ENCODE data around the gene NEBL. TPM values are rescaled to one million over a fixed set of nuclear protein-coding genes. Genes with fewer than 3 reads are reported as not detected.

Gene NEBL
- total RNA-seq, 1 donor from 2014 or later: 0.74 TPM

DNA sequence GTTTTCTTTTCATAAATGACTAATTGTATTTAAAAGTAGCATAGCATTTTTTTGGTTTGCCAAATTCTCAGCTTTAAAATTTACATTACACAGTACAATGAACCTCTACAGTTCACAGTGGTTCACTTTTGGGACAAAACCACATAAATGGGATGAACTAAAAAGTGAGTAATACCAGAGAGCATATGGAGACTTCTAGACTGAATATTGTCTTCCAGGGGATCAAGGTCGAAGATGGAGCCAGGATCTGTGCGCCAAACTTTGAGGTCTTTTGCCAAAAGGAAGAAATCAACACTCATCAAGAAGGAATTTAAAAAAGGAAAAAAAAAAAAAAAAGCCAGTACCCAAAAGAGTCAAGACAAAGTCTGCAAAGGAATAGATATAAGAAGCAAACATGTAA is 87.5 kb downstream of the NEBL start:
- H3K9me3 Mint-ChIP-seq (ENCODE audit: unreplicated experiment): no peaks in the 10 kb centered on the region

DNA sequence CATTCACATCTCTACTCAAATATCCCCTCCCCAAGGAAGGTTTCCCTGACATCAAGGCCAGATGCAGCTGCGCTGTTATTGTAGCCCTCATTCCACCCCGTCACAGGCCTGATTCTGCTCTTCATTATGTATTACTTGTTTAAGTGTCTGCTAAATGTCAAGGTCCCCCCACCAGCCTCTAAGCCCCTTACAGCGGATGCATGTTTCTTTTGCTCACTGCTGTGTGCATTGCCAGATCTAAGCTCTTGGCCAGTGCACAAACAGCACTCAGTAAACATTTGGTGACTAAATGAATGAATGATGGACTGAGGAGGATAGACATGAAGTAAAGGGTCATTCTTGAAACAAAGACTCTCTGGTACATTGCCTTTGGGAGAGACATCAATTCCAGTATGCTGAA is 90.6 kb downstream of the NEBL start:
- Mint-ChIP-seq H3K4me3 (ENCODE audit: unreplicated experiment) (no peak overlapping the region), H3K27ac (ENCODE audit: unreplicated experiment) (no peak overlapping the region), H3K4me1 (ENCODE audit: low read depth, unreplicated experiment) (peaks cover 5% of the 10 kb centered on the region), H3K36me3 (ENCODE audit: unreplicated experiment) (no peaks in the 10 kb centered on the region), H3K27me3 (ENCODE audit: unreplicated experiment) (no peaks in the 10 kb centered on the region), H3K9me3 (ENCODE audit: unreplicated experiment) (no peaks in the 10 kb centered on the region)
- no peak for DNase-seq
- no peak for TF ChIP-seq CTCF (IDR thresholded peaks at IDR 0.05; ENCODE audit: partially characterized antibody, unreplicated experiment)

More for the DNA sequence above, 87.5 kb downstream of the NEBL start:
- no peak overlapping the region for H3K4me3 Mint-ChIP-seq (ENCODE audit: unreplicated experiment)
- DNase-seq: no peak
- H3K27ac Mint-ChIP-seq (ENCODE audit: unreplicated experiment): no peak overlapping the region
- no peak for TF ChIP-seq CTCF (IDR thresholded peaks at IDR 0.05; ENCODE audit: partially characterized antibody, unreplicated experiment)
- no peaks in the 10 kb centered on the region for H3K27me3 Mint-ChIP-seq (ENCODE audit: unreplicated experiment)
- peaks cover 5% of the 10 kb centered on the region for H3K4me1 Mint-ChIP-seq (ENCODE audit: low read depth, unreplicated experiment)
- H3K36me3 Mint-ChIP-seq (ENCODE audit: unreplicated experiment): no peaks in the 10 kb centered on the region

GRCh38 chr10:20797290-20797689 is 99.8 kb downstream of the NEBL start:
- Mint-ChIP-seq H3K27me3 (ENCODE audit: unreplicated experiment) (no peaks in the 10 kb centered on the region), H3K9me3 (ENCODE audit: unreplicated experiment) (no peaks in the 10 kb centered on the region), H3K36me3 (ENCODE audit: unreplicated experiment) (no peaks in the 10 kb centered on the region), H3K4me1 (ENCODE audit: low read depth, unreplicated experiment) (no peaks in the 10 kb centered on the region), H3K4me3 (ENCODE audit: unreplicated experiment) (no peak overlapping the region), H3K27ac (ENCODE audit: unreplicated experiment) (no peak overlapping the region)
- no peak for DNase-seq
- no peak for TF ChIP-seq CTCF (IDR thresholded peaks at IDR 0.05; ENCODE audit: partially characterized antibody, unreplicated experiment)

- Mint-ChIP-seq H3K36me3 (ENCODE audit: unreplicated experiment) (no peaks in the 10 kb centered on the region), H3K27ac (ENCODE audit: unreplicated experiment) (no peak overlapping the region), H3K4me3 (ENCODE audit: unreplicated experiment) (no peak overlapping the region), H3K9me3 (ENCODE audit: unreplicated experiment) (no peaks in the 10 kb centered on the region), H3K4me1 (ENCODE audit: low read depth, unreplicated experiment) (no peaks in the 10 kb centered on the region), H3K27me3 (ENCODE audit: unreplicated experiment) (no peaks in the 10 kb centered on the region)
- DNase-seq: no peak
- TF ChIP-seq CTCF (IDR thresholded peaks at IDR 0.05; ENCODE audit: partially characterized antibody, unreplicated experiment): no peak
Measured at GRCh38 chr10:20795391-20795790, 101.7 kb downstream of the NEBL start.

DNA sequence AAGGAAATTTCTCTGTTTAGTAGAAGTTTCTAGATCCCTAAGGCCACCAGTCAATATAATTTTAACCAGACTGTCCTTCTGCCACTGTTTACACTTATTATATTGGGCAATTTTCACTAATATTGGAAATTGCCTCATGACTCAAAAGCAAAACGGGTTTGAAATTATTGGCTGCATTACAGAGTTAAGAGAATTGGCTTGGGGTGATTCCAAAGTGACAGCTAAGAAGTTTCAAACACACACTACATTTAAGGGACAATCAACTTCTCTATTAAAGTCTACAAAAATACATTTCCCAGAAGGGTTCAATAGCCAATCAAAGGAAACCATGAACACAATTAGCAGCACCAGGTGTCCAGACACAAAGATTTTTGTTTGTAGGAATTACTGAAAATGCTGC is 111.9 kb downstream of the NEBL start:
- Mint-ChIP-seq H3K27me3 (ENCODE audit: unreplicated experiment) (no peaks in the 10 kb centered on the region), H3K36me3 (ENCODE audit: unreplicated experiment) (no peaks in the 10 kb centered on the region), H3K9me3 (ENCODE audit: unreplicated experiment) (no peaks in the 10 kb centered on the region), H3K4me1 (ENCODE audit: low read depth, unreplicated experiment) (no peaks in the 10 kb centered on the region), H3K27ac (ENCODE audit: unreplicated experiment) (no peak overlapping the region), H3K4me3 (ENCODE audit: unreplicated experiment) (no peak overlapping the region)
- TF ChIP-seq CTCF (IDR thresholded peaks at IDR 0.05; ENCODE audit: partially characterized antibody, unreplicated experiment): no peak
- DNase-seq: no peak

All from glutamatergic neuron (in vitro differentiated cells).